BJ (cell line): ENCODE data around the gene CD28. TPM values are rescaled to one million over a fixed set of nuclear protein-coding genes. Genes with fewer than 3 reads are reported as not detected.

Experiments
- CTCF ChIA-PET: fragments of 350-600 bp; formaldehyde crosslinking; extraction: SDS; loops from one replicate; lab custom pipeline; 2021; ENCODE audit warnings: antibody characterized with exemption, inconsistent platforms; lab: Yijun Ruan, JAX
- POLR2A ChIA-PET: fragments of 300-600 bp; sonication (Branson Sonifier 250); formaldehyde crosslinking; extraction: SDS; loops from one replicate; lab custom pipeline; 2021; ENCODE audit warnings: antibody characterized with exemption; lab: Charles Lee
- DNase-seq: peaks from one replicate; pipeline ENCODE4 v3.0.0-alpha.2; 2011; ENCODE audit warnings: low read depth
- H3K27me3 ChIP-seq: 2 replicates; pipeline ENCODE4 v1.6.0; 2011; ENCODE audit warnings: low read length; ENCODE audit not compliant: control insufficient read depth, insufficient read depth
- H3K36me3 ChIP-seq: 2 replicates; pipeline ENCODE4 v1.5.1; 2011; ENCODE audit warnings: low read length; ENCODE audit not compliant: control insufficient read depth, insufficient read depth
- H3K4me3 ChIP-seq: 2 replicates; pipeline ENCODE4 v1.5.1; 2011; ENCODE audit warnings: low read depth, mild to moderate bottlenecking, control low read depth, low read length
- CTCF ChIP-seq: IDR thresholded peaks from 2 replicates; pipeline ENCODE4 v1.5.1; 2011; ENCODE audit warnings: low read depth, mild to moderate bottlenecking, control low read depth, inconsistent platforms, low read length, moderate library complexity; ENCODE audit not compliant: insufficient read depth
- polyA plus RNA-seq: library from polyadenylated mRNA; depleted of rRNA; stranded (reverse); fragments of >200 nt; gene quantifications from 2 replicates; pipeline ENCODE4 v1.2.3, GENCODE V29; 2011

The CD28 gene
- polyA plus RNA-seq, 1 experiment, result not detected

GRCh38 chr2:203707530-203707929 lies 1.1 kb downstream of the CD28 start:
- DNase-seq, result no peak
- Histone ChIP-seq H3K36me3 (no peaks in the 10 kb centered on the region), H3K4me3 (no peak overlapping the region), H3K27me3 (no peaks in the 10 kb centered on the region)
- POLR2A ChIA-PET, result no interaction called here
- CTCF ChIA-PET, result no interaction called here
- no peak for TF ChIP-seq CTCF

- no peak overlapping the region for H3K4me3 ChIP-seq
- DNase-seq, result no peak
- no peak for TF ChIP-seq CTCF
- ChIA-PET POLR2A (no interaction called here), CTCF (interaction anchor here (0.6 kb wide), 1 partner anchor 11 kb away, joined by 3 read pairs; no protein-coding TSS in a partner anchor)
- no peaks in the 10 kb centered on the region for H3K27me3 ChIP-seq
- H3K36me3 ChIP-seq, result no peaks in the 10 kb centered on the region
These were observed 2.5 kb downstream of the CD28 start for GRCh38 chr2:203708846-203709396.

GRCh38 chr2:203709416-203710040 lies 3.1 kb downstream of the CD28 start:
- Histone ChIP-seq H3K4me3 (no peak overlapping the region), H3K36me3 (no peaks in the 10 kb centered on the region), H3K27me3 (no peaks in the 10 kb centered on the region)
- POLR2A ChIA-PET, result no interaction called here
- CTCF ChIA-PET, result interaction anchor here (0.6 kb wide), 1 partner anchor 12 kb away, joined by 3 read pairs; no protein-coding TSS in a partner anchor
- no peak for TF ChIP-seq CTCF
- DNase-seq, result no peak

- ChIA-PET POLR2A (no interaction called here), CTCF (no interaction called here)
- H3K36me3 ChIP-seq, result no peaks in the 10 kb centered on the region
- no peak for TF ChIP-seq CTCF
- no peak overlapping the region for H3K4me3 ChIP-seq
- no peaks in the 10 kb centered on the region for H3K27me3 ChIP-seq
- no peak for DNase-seq
These were observed 3.8 kb downstream of the CD28 start for GRCh38 chr2:203710226-203710625.

GRCh38 chr2:203710952-203711351 lies 4.5 kb downstream of the CD28 start:
- no peaks in the 10 kb centered on the region for H3K36me3 ChIP-seq
- TF ChIP-seq CTCF, result no peak
- no peak for DNase-seq
- H3K27me3 ChIP-seq, result no peaks in the 10 kb centered on the region
- H3K4me3 ChIP-seq, result no peak overlapping the region
- ChIA-PET CTCF (interaction anchor here (1.5 kb wide), 1 partner anchor 73 kb away, joined by 5 read pairs; no protein-coding TSS in a partner anchor), POLR2A (no interaction called here)
